Omental fat pad (tissue), 4 donors: Measurements from ENCODE around the gene CPD. TPM values are rescaled to one million over a fixed set of nuclear protein-coding genes. Genes with fewer than 3 reads are reported as not detected.
"Not testable (repeated sequence)": the region's sequence is repeated elsewhere in the genome, so short reads cannot be mapped to it uniquely, and the experiment has no call there.

Experiments used
- ATAC-seq: fragments of 150-250 bp; one replicate; pipeline ENCODE4 v1.9.1; 2016; ENCODE audit warnings: mild to moderate bottlenecking, moderate library complexity; ENCODE audit not compliant: low FRiP score
- DNase-seq: peaks from one replicate; pipeline ENCODE4 v3.0.0-alpha.2; 2019; ENCODE audit warnings: low spot score
- CTCF ChIP-seq, 3 donors: fragments of 450-650 bp; IDR thresholded peaks; one replicate each; pipeline ENCODE4 v1.5.1; 2016 to 2017; ENCODE audit warnings: antibody characterized with exemption in 3 of 3, mild to moderate bottlenecking in 3 of 3, moderate library complexity in 2 of 3
- total RNA-seq, 4 donors: library from RNA; depleted of rRNA; stranded (reverse); fragments of >200 nt; gene quantifications; one replicate each; pipeline ENCODE4 v1.1.0, GENCODE V29; 2016

The CPD gene
- total RNA-seq, 4 donors from 2014 or later, result 57.2 to 101 (median 82.2) TPM

GRCh38 chr17:30413109-30413508 is 34.4 kb downstream of the CPD start:
- DNase-seq (no peak), ATAC-seq (no peak)
- no peak for TF ChIP-seq CTCF (IDR thresholded peaks at IDR 0.05)

- no peak for TF ChIP-seq CTCF (IDR thresholded peaks at IDR 0.05)
- ATAC-seq (no peak), DNase-seq (no peak)
Measured at GRCh38 chr17:30414486-30414885, 35.8 kb downstream of the CPD start.

DNA sequence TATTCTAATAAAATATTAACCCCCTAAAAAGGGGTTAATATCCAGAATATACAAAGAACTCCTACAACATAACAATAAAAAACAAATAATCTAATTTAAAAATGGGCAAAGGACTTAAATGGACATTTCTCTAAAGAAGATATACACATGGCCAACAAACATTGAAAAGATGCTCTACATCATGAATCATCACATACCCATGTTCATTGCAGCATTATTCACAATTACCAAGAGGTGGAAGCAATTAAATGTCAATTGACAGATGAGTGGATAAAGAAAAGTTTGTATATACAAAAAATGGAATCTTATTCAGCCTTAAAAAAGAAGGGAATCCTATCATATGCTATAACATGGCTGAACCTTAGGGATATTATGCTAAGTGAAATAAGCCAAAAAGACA is 36.8 kb downstream of the CPD start:
- TF ChIP-seq CTCF (IDR thresholded peaks at IDR 0.05), result no peak
- ATAC-seq, result no peak
- no peak for DNase-seq

DNA sequence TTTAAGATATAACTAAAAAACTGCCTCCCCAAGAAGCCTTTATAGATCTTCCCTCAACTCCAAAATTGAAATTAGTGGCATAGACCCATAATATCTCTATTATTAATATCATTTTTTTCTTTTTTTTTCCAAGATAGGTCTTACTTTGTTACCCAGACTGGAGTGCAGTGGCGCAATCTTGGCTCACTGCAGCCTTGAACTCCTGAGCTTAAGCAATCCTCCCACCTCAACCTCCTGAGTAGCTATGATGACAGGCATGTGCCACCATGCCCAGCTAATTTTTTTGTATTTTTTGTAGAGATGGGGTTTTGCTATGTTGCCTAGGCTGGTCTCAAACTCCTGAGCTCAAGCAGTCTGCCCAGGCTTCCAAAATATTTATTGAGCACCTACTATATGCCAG is 39.3 kb downstream of the CPD start:
- ATAC-seq, DNase-seq: not testable (repeated sequence)

GRCh38 chr17:30421592-30421991 is 42.9 kb downstream of the CPD start:
- DNase-seq (no peak), ATAC-seq (no peak)
- TF ChIP-seq CTCF (IDR thresholded peaks at IDR 0.05), result no peak

GRCh38 chr17:30422171-30422570 is 43.4 kb downstream of the CPD start:
- no peak for DNase-seq
- no peak for ATAC-seq
- TF ChIP-seq CTCF (IDR thresholded peaks at IDR 0.05), result no peak

DNA sequence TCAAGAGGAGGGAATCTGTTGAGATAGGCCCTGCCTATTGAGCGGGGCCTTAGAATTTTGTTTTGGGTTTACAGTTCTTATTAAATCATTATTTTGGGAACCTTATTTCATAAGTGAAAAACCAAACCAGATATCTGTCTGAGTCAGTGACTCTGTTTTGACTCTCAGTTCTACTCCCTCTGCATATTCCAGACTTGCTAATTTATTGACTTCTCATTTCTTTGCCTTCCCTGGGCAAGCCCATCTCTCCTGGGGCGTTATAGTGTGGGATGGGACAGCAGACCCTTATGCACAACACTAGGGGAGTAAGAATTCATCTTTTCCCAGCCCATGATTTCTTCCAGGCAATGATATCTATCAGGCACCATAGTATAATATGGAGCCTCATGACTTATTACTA is 45.7 kb downstream of the CPD start:
- no peak for TF ChIP-seq CTCF (IDR thresholded peaks at IDR 0.05)
- no peak for DNase-seq
- no peak for ATAC-seq

DNA sequence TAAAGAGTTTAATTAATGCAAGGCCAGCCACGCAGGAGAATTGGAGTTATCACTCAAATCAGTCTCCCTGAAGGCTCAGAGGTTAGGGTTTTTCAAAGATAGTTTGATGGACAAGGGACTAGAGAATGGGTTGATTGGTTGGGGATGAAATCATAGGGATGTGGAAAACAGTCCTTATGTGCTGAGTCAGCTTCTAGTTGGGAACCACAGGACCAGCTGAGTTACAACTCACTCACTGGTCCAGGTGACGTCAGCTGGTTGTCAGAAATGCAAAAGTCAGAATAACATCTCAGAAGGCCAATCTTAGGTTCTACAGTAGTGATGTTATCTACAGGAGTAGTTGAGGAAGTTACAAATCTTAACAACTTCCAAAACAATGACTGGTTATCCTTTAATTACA is 47.6 kb downstream of the CPD start:
- ATAC-seq (no peak), DNase-seq (no peak)
- TF ChIP-seq CTCF (IDR thresholded peaks at IDR 0.05), result no peak
